Gastrocnemius medialis (tissue), 4 donors: Measurements from ENCODE around the gene GIPC1.

Source experiments
- CTCF ChIP-seq, 5 experiments: fragments of 450-650 bp in 3 of 5; fragments of 200-600 bp in 2 of 5; sonication (generic) in 2 of 5; IDR thresholded peaks in 4 of 5; conservative IDR thresholded peaks in 1 of 5; 1 replicate in 4 of 5; 2 replicates in 1 of 5; pipeline ENCODE4 v1.5.1; 2016 to 2019; ENCODE audit warnings: antibody characterized with exemption in 5 of 5, mild to moderate bottlenecking in 3 of 5, moderate library complexity in 3 of 5
- POLR2A ChIP-seq, 2 donors: fragments of 450-650 bp; IDR thresholded peaks; one replicate each; pipeline ENCODE4 v1.6.1; 2017; ENCODE audit warnings: antibody characterized with exemption in 2 of 2, mild to moderate bottlenecking in 2 of 2, moderate library complexity in 2 of 2

GRCh38 chr19:14487370-14488125 lies 8.4 kb downstream of the GIPC1 start:
- no peak for TF ChIP-seq CTCF (IDR thresholded peaks at IDR 0.05 in 4 of 5, conservative IDR thresholded peaks at IDR 0.05 in 1 of 5)
- TF ChIP-seq POLR2A (IDR thresholded peaks at IDR 0.05): no peak
